Loucy (cell line): Measurements from ENCODE around the gene CLDN18.

ENCODE experiments used
- H2AFZ ChIP-seq: fragments of 200-600 bp; sonication (generic); 2 replicates; pipeline ENCODE4 v1.6.0; 2016; ENCODE audit warnings: antibody characterized with exemption, mild to moderate bottlenecking, low read length, moderate library complexity
- H3F3A ChIP-seq: fragments of 200-600 bp; 2 replicates; pipeline ENCODE4 v1.6.0; 2016; ENCODE audit warnings: antibody characterized with exemption, low read depth, mild to moderate bottlenecking
- H3K27me3 ChIP-seq: fragments of 200-600 bp; sonication (generic); 2 replicates; pipeline ENCODE4 v1.6.1; 2014; ENCODE audit warnings: low read length, mild to moderate bottlenecking; ENCODE audit not compliant: insufficient read depth, poor library complexity, severe bottlenecking
- H3K36me3 ChIP-seq: fragments of 200-600 bp; sonication (generic); 2 replicates; pipeline ENCODE4 v1.6.1; 2016; ENCODE audit warnings: low read length; ENCODE audit not compliant: insufficient read depth
- H3K4me1 ChIP-seq: fragments of 200-600 bp; sonication (generic); 2 replicates; pipeline ENCODE4 v1.5.1; 2014; ENCODE audit warnings: low read length, mild to moderate bottlenecking; ENCODE audit not compliant: insufficient read depth, poor library complexity, severe bottlenecking
- H3K4me2 ChIP-seq: fragments of 200-600 bp; sonication (generic); 2 replicates; pipeline ENCODE4 v1.6.0; 2014; ENCODE audit warnings: antibody characterized with exemption, low read length, low read depth, mild to moderate bottlenecking; ENCODE audit not compliant: poor library complexity, severe bottlenecking
- H3K4me3 ChIP-seq: fragments of 200-600 bp; sonication (generic); 2 replicates; pipeline ENCODE4 v1.5.1; 2014; ENCODE audit warnings: low read length, mild to moderate bottlenecking, mixed read lengths; ENCODE audit not compliant: poor library complexity, severe bottlenecking
- H3K79me2 ChIP-seq: fragments of 200-600 bp; sonication (generic); 2 replicates; pipeline ENCODE4 v1.6.1; 2014; ENCODE audit warnings: low read length; ENCODE audit not compliant: insufficient read depth
- H3K9ac ChIP-seq: fragments of 200-600 bp; sonication (generic); 2 replicates; pipeline ENCODE4 v1.6.0; 2014; ENCODE audit warnings: mild to moderate bottlenecking, low read depth, low read length, moderate library complexity; ENCODE audit not compliant: poor library complexity, severe bottlenecking
- H3K9me2 ChIP-seq: fragments of 200-600 bp; sonication (generic); replicated peaks from 2 replicates; pipeline ENCODE4 v1.6.1; 2016; ENCODE audit warnings: low read depth, low read length, mixed read lengths
- H3K9me3 ChIP-seq: fragments of 200-600 bp; sonication (generic); 2 replicates; pipeline ENCODE4 v1.6.1; 2014; ENCODE audit warnings: mild to moderate bottlenecking, antibody characterized with exemption, low read length, low read depth; ENCODE audit not compliant: insufficient read depth
- H4K20me1 ChIP-seq: fragments of 200-600 bp; sonication (generic); 2 replicates; pipeline ENCODE4 v1.6.0; 2014; ENCODE audit warnings: antibody characterized with exemption, low read length, mild to moderate bottlenecking; ENCODE audit not compliant: insufficient read depth, poor library complexity, severe bottlenecking
- CTCF ChIP-seq: fragments of 200-600 bp; sonication (generic); conservative IDR thresholded peaks from 2 replicates; pipeline ENCODE4 v1.5.1; 2014; ENCODE audit warnings: mild to moderate bottlenecking, antibody characterized with exemption, low read length
- EZH2phosphoT487 ChIP-seq: fragments of 200-600 bp; IDR thresholded peaks from 2 replicates; pipeline ENCODE4 v1.6.1; 2018; ENCODE audit warnings: antibody characterized with exemption, mild to moderate bottlenecking, moderate library complexity, borderline replicate concordance

The CLDN18 gene

GRCh38 chr3:138072796-138073195, 62.8 kb downstream of the CLDN18 start:
- Histone ChIP-seq H3K36me3 (no peaks in the 10 kb centered on the region; the same call in 1 of the 2 replicates), H3K4me1 (no peaks in the 10 kb centered on the region), H3K27me3 (no peaks in the 10 kb centered on the region), H3K9me3 (no peaks in the 10 kb centered on the region), H3K79me2 (no peaks in the 10 kb centered on the region), H3K4me3 (no peak overlapping the region), H3K9ac (no peak overlapping the region), H4K20me1 (no peaks in the 10 kb centered on the region), H2AFZ (no peak overlapping the region), H3F3A (no peaks in the 10 kb centered on the region), H3K9me2 (no peaks in the 10 kb centered on the region), H3K4me2 (no peak overlapping the region)
- TF ChIP-seq CTCF (no peak), EZH2phosphoT487 (no peak)

- no peak overlapping the region for H3K4me2 ChIP-seq
- no peaks in the 10 kb centered on the region for H3K27me3 ChIP-seq
- TF ChIP-seq EZH2phosphoT487, result no peak
- no peak for TF ChIP-seq CTCF
- no peaks in the 10 kb centered on the region; the same call in 1 of the 2 replicates for H3K36me3 ChIP-seq
- no peaks in the 10 kb centered on the region for H4K20me1 ChIP-seq
- H3K9ac ChIP-seq, result no peak overlapping the region
- H3K9me3 ChIP-seq, result no peaks in the 10 kb centered on the region
- H3K4me3 ChIP-seq, result no peak overlapping the region
- H2AFZ ChIP-seq, result no peak overlapping the region
- peaks cover 15% of the 10 kb centered on the region for H3K4me1 ChIP-seq
- H3K79me2 ChIP-seq, result no peaks in the 10 kb centered on the region
- H3F3A ChIP-seq, result peaks cover 5% of the 10 kb centered on the region; the same call in 1 of the 2 replicates
- no peaks in the 10 kb centered on the region for H3K9me2 ChIP-seq
Measured at GRCh38 chr3:138078096-138078495, 68.1 kb downstream of the CLDN18 start.

- H3F3A ChIP-seq, result peaks cover 5% of the 10 kb centered on the region; the same call in 1 of the 2 replicates
- H3K4me2 ChIP-seq, result no peak overlapping the region
- no peaks in the 10 kb centered on the region for H3K9me3 ChIP-seq
- H3K9me2 ChIP-seq, result no peaks in the 10 kb centered on the region
- no peak overlapping the region for H3K4me3 ChIP-seq
- no peaks in the 10 kb centered on the region for H4K20me1 ChIP-seq
- H3K79me2 ChIP-seq, result no peaks in the 10 kb centered on the region
- TF ChIP-seq EZH2phosphoT487 (no peak), CTCF (no peak)
- no peaks in the 10 kb centered on the region for H3K27me3 ChIP-seq
- no peak overlapping the region for H2AFZ ChIP-seq
- no peaks in the 10 kb centered on the region; the same call in 1 of the 2 replicates for H3K36me3 ChIP-seq
- peaks cover 23% of the 10 kb centered on the region for H3K4me1 ChIP-seq
- H3K9ac ChIP-seq, result no peak overlapping the region
Measured at GRCh38 chr3:138078901-138079344, 69.0 kb downstream of the CLDN18 start.
